Activated CD8-positive, alpha-beta memory T cell treated with anti-CD3 and anti-CD28 coated beads, Interleukin-2, amount 10 ng/mL, durations not matched to agents 7 days and 5 days (primary cell): ENCODE measurements around the gene CBX7. TPM values are rescaled to one million over a fixed set of nuclear protein-coding genes. Genes with fewer than 3 reads are reported as not detected.

Experiments
- ATAC-seq: fragments of 150-1000 bp; cut with Tn5 transposase; one replicate; pipeline ENCODE4 v1.10.0; 2021; ENCODE audit warnings: moderate library complexity
- CTCF ChIA-PET: fragments of 350-600 bp; sonication (Branson Sonifier 250); formaldehyde crosslinking; loops from one replicate; lab custom pipeline; 2021; ENCODE audit warnings: antibody characterized with exemption; lab: Charles Lee
- DNase-seq: peaks from one replicate; pipeline ENCODE4 v3.0.0-alpha.2; 2020
- H3K27ac Mint-ChIP-seq: one replicate; pipeline ENCODE4 v1.8.0; 2021; ENCODE audit warnings: mild to moderate bottlenecking, mixed read lengths
- H3K27me3 Mint-ChIP-seq: one replicate; pipeline ENCODE4 v1.8.0; 2021; ENCODE audit warnings: mixed read lengths
- H3K36me3 Mint-ChIP-seq: one replicate; pipeline ENCODE4 v1.8.0; 2021; ENCODE audit warnings: mild to moderate bottlenecking, mixed read lengths
- H3K4me1 Mint-ChIP-seq: one replicate; pipeline ENCODE4 v1.8.0; 2021; ENCODE audit warnings: mixed read lengths
- H3K4me3 Mint-ChIP-seq: one replicate; pipeline ENCODE4 v1.8.0; 2021; ENCODE audit warnings: mild to moderate bottlenecking, moderate library complexity, mixed read lengths
- H3K9me3 Mint-ChIP-seq: one replicate; pipeline ENCODE4 v1.8.0; 2022; ENCODE audit warnings: low read depth, mixed read lengths
- total RNA-seq, 2 experiments: library from RNA; stranded (reverse); gene quantifications; one replicate each; pipeline ENCODE4 v1.2.3, GENCODE V29; 2021

Gene CBX7
- total RNA-seq, 2 experiments from 2014 or later, result 12.7 to 13.5 TPM

DNA sequence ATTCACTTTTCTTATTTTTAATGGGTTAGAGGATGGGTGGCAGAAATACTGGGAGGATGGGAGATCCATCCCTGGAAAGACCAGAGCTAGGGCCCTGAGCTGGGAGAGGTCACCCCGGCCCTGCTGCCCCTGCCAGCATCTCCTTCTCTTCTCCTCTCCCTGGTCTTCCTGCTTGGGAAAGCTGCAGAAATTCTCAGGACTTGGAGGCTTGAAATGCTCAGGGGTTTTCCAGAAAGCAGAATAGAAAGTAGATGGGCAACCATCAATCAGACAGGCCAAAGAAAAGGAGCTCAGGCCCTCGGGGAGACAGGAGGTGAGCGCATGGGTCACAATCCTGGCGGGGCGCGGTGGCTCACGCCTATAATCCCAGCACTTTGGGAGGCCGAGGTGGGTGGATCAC is 53.9 kb downstream of the CBX7 start:
- peaks cover 27% of the 10 kb centered on the region for H3K36me3 Mint-ChIP-seq
- peaks cover 67% of the 10 kb centered on the region for H3K4me1 Mint-ChIP-seq
- DNase-seq (no peak), ATAC-seq (no peak)
- no peaks in the 10 kb centered on the region for H3K9me3 Mint-ChIP-seq
- H3K4me3 Mint-ChIP-seq, result peak overlapping the region; percentile 97
- peak overlapping the region; percentile 97 for H3K27ac Mint-ChIP-seq
- no peaks in the 10 kb centered on the region for H3K27me3 Mint-ChIP-seq
- CTCF ChIA-PET, result interaction anchor here (0.7 to 3.7 kb wide), 11 partner anchors 9 to 229 kb away, joined by 3 to 16 read pairs (median 5); no protein-coding TSS in a partner anchor

DNA sequence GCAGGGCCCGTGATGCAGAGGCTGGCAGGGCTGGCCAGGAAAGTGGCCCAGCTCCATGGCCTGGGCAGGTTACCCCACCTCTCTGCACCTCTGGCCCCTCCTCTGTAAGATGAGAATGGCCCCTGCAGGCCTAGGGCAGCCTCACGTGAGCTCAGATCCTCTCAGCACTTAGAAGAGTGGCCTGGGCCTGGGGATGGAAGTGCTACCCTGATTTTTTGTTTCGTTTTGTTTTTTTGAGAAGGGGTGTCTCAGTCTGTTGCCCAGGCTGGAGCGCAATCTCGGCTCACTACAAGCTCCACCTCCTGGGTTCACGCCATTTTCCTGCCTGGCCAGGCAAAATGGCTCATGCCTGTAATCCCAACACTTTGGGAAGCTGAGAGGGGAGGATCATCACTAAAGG is 54.5 kb downstream of the CBX7 start:
- peak overlapping the region; percentile 97 for H3K4me3 Mint-ChIP-seq
- H3K36me3 Mint-ChIP-seq, result peaks cover 22% of the 10 kb centered on the region
- ATAC-seq, result peak; percentile 28
- H3K27ac Mint-ChIP-seq, result peak overlapping the region; percentile 97
- peaks cover 72% of the 10 kb centered on the region for H3K4me1 Mint-ChIP-seq
- CTCF ChIA-PET, result interaction anchor here (0.7 to 3.7 kb wide), 13 partner anchors 8 to 228 kb away, joined by 3 to 16 read pairs (median 5); no protein-coding TSS in a partner anchor
- H3K9me3 Mint-ChIP-seq, result no peaks in the 10 kb centered on the region
- H3K27me3 Mint-ChIP-seq, result no peaks in the 10 kb centered on the region
- no peak for DNase-seq

DNA sequence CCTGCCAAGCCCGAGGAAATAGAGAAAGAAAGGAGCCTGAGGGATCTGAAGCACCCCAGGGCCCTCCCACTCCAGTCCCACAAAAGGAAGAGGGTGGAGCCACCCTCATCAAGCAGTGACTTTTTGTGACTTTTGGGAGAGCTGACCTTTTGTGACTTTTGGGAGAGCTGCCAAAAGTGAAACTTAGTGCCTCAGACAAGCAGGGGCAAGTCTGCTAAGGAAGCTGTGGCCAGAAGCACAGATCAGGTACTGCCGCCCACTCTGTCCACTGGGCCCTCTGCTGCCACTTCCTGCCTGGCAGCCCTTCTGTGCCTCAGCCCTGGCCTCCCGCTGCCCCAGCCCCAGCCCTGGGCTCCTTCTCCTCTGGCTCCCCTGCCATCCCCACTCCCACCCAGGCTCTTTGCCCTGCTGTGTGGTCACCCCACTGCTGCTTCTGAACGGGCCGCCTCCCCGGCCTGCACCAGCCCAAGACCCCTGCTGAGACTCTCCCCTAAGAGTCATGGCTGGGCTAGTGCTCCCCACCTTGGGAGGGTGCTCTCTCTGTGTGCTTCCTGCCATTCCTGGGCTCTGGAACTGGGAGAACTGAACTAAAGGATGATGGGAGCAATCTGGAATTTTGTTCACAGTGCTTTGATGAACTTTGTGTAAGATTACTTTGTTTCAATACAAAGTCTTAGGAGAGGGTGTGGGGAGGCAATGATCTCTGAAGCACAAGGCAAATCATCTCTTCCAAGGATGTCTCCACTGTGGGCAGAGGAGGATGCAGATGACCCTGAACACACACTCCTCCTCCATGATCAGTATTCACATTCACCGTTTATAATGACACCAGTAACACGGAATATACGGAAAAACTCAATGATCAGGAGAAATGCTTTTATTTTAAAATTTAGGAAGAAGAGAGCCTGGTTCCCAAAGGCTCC is 55.1 kb downstream of the CBX7 start, which contains the start of gene APOBEC3H:
Gene APOBEC3H (plus strand): TSS at position 147 of the 923 bp plus-strand sequence. CDS start 3,035 bp downstream, outside the sequence.
- CTCF ChIA-PET, result interaction anchor here (1.3 to 3.7 kb wide), 7 partner anchors 12 to 227 kb away, joined by 3 to 16 read pairs (median 5); no protein-coding TSS in a partner anchor
- H3K27ac Mint-ChIP-seq, result peak within 1 kb of the TSS; percentile 97
- ATAC-seq, result peak; percentile 69
- peaks cover 79% of the 10 kb centered on the region for H3K4me1 Mint-ChIP-seq
- H3K36me3 Mint-ChIP-seq, result peaks cover 20% of the 10 kb centered on the region
- H3K4me3 Mint-ChIP-seq, result peak within 1 kb of the TSS; percentile 97
- DNase-seq, result peak; percentile 79
- no peaks in the 10 kb centered on the region for H3K27me3 Mint-ChIP-seq
- no peaks in the 10 kb centered on the region for H3K9me3 Mint-ChIP-seq

DNA sequence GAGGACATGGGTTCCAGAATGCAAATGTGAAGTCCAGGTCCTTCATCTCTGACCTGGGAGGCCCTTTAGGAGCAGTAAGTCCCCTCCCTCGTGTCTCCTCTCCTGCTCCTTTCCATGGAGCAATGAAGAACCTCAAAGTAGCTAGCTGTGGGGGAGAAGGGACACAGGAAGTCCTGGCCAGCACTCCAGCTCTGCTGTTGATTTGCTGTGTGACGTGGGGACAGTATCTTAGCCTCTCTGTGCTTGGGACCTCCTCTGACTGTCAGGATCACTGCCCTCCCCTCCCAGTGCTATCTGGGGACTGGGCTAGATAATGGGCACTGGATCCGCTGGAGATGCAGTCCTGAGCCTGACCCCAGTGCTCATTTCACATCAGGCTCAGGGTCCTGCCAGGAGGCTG is 56.5 kb downstream of the CBX7 start:
- peaks cover 93% of the 10 kb centered on the region for H3K4me1 Mint-ChIP-seq
- H3K27ac Mint-ChIP-seq, result peak overlapping the region; percentile 97
- peak overlapping the region; percentile 97 for H3K4me3 Mint-ChIP-seq
- CTCF ChIA-PET, result interaction anchor here (3.0 kb wide), 1 partner anchor 19 kb away, joined by 11 read pairs; no protein-coding TSS in a partner anchor
- peaks cover 13% of the 10 kb centered on the region for H3K36me3 Mint-ChIP-seq
- H3K27me3 Mint-ChIP-seq, result no peaks in the 10 kb centered on the region
- ATAC-seq, result no peak
- H3K9me3 Mint-ChIP-seq, result no peaks in the 10 kb centered on the region
- no peak for DNase-seq

DNA sequence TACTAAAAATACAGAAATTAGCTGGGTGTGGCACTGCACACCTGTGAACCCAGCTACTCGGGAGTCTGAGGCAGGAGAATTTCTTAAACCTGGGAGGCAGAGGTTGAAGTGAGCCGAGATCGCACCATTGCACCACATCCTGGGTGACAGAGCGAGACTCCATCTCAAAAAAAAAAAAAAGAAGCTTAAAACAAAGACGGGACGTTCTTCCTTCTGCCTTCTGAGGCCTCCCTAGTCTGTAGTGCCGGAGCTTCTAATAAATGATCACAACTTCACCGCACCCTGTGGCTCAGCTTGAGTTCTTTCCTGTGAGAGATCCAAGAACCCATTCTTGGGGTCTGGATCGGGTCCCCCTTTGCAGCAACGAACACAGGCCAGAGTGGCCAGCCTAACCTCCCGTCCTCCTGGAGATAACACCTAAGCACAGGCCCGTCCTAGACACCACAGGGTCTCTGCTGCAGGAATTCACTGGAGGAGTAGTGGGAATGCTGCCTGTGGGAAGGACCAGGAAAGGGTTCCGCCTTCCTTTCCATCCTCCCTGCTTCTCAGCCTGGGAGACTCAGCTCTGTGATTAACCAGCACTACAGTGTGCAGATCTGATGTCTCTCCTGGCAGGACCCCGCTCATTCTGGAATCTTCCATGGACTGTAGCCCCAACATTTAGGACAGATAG is 57.6 kb downstream of the CBX7 start:
- Mint-ChIP-seq H3K27me3 (no peaks in the 10 kb centered on the region), H3K27ac (peak overlapping the region; percentile 97), H3K36me3 (peaks cover 8% of the 10 kb centered on the region), H3K4me1 (peaks cover 96% of the 10 kb centered on the region), H3K9me3 (no peaks in the 10 kb centered on the region), H3K4me3 (peak overlapping the region; percentile 51)
- CTCF ChIA-PET, result interaction anchor here (0.6 to 3.0 kb wide), 10 partner anchors 15 to 326 kb away, joined by 3 to 11 read pairs (median 4); no protein-coding TSS in a partner anchor
- DNase-seq (no peak), ATAC-seq (no peak)

DNA sequence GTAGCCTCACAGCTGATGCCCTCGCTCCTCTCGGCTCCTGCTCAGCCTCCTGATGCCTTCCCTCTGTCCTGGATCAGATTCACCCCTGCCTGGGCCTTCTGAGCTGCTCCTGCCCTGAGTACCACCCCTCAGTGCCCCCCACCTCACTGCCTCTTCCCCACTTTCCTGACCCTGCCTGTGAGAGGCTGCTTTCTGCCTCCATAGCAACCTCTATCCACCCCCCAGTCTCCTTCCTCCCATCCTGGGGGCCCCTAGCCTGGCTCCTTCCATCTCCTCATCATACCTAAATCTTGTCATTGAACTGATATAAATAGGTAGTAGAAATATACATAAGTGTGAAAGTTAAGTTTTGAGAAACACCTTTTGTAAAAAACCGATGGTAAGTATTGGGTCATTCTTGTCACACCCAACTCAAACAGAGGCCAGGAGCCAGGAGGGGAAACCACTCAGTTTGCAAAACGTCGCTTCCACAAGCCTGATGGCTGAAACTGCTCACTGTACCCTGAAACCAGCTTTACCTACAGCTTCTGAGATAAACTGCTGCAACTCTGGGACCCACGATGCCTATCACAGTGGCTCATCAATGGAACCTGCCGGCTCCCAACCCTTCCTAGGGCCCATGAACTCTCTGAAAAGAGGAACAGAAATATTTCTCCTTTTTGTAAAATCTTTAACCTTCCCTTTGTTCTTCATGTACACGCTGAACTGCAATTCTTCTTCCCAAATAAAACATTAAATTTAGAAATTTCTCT is 60.2 kb downstream of the CBX7 start:
- DNase-seq (peak; percentile 69), ATAC-seq (no peak)
- no peaks in the 10 kb centered on the region for H3K9me3 Mint-ChIP-seq
- peak overlapping the region; percentile 99 for H3K27ac Mint-ChIP-seq
- CTCF ChIA-PET, result interaction anchor here (1.1 to 4.6 kb wide), 3 partner anchors 13 to 222 kb away, joined by 3 to 17 read pairs (median 5); no protein-coding TSS in a partner anchor
- H3K36me3 Mint-ChIP-seq, result peaks cover 7% of the 10 kb centered on the region
- H3K4me1 Mint-ChIP-seq, result peaks cover 95% of the 10 kb centered on the region
- H3K4me3 Mint-ChIP-seq, result peak overlapping the region; percentile 66
- H3K27me3 Mint-ChIP-seq, result no peaks in the 10 kb centered on the region

DNA sequence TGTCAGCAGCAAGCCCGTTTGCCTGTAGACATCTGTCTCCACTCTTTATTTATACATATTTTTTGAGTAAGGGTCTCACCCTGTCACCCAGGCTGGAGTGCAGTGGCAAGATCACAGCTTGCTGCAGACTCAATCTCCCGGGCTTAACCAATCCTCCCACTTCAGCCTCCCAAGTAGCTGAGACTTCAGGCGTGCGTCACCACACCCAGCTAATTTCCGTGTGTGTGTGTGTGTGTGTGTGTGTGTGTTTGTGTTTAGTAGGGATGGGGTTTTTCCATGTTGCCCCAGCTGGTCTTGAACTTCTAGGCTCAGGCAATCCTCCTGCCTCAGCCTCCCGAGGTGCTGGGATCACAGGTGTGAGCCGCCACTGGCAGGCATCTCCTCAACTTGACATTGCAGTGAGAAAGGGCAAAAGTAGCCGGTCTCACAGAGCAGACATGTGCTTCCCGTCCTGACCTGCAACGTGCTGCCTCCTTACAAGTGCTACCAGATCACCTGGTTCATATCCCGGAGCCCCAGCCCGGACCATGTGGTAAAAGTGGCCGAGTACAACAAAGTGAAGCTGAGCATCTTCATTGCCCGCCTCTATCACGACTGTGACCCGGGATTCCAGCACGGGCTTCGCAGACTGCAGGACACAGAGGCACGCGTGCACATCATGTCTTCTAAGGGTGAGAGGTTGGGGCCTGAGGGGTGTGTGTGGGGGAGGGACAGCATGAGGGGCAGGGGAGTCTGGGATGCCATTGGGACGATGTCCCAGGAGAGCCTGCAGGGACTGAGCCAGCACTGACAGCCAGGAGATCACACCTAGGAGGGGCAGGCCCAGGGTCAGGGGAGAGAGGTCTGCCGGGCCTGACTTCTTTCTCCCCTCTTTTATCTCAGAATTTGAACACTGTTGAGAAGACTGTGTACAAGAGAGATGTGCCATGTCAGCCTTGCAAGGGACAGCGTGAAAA is 61.1 kb downstream of the CBX7 start:
- no peaks in the 10 kb centered on the region for H3K27me3 Mint-ChIP-seq
- H3K27ac Mint-ChIP-seq, result peak overlapping the region; percentile 99
- ATAC-seq, result no peak
- H3K4me1 Mint-ChIP-seq, result peaks cover 98% of the 10 kb centered on the region
- peak overlapping the region; percentile 66 for H3K4me3 Mint-ChIP-seq
- no peak for DNase-seq
- peaks cover 10% of the 10 kb centered on the region for H3K36me3 Mint-ChIP-seq
- CTCF ChIA-PET, result interaction anchor here (1.1 to 4.6 kb wide), 3 partner anchors 12 to 221 kb away, joined by 3 to 17 read pairs (median 5); no protein-coding TSS in a partner anchor
- no peaks in the 10 kb centered on the region for H3K9me3 Mint-ChIP-seq

DNA sequence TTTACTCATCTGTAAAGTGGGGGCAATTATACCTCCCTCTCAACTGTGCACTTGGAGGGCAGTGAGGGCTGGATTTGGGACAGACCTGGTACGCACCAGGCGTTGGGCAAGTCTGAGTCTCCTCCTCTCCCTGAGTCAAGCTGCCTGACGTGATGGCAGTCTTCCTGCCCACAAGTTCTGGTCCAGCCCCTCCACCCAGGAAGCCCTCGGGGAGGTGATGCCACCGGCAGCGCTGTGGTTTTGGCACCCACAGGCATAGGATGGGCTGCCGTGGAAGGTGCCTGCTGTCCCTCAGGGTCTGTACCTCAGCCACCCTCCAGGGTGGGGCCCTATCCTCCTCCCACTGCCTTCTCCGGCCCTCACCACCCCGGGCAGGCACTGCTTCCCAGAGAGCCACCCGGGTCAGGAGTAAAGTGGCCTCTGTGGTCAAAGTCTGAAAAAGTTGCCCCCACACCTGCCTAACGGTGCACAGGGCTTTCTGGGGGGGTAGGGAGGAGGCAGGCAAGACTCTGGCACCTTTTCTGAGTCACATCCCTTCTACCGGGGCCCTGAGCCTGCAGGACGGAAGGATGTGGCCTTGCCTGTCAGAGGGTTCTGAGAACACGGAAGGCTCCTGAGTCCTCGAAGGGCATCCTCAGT is 61.9 kb downstream of the CBX7 start:
- ATAC-seq (peak; percentile 83), DNase-seq (peak; percentile 97)
- H3K27me3 Mint-ChIP-seq, result no peaks in the 10 kb centered on the region
- peaks cover 98% of the 10 kb centered on the region for H3K4me1 Mint-ChIP-seq
- peaks cover 16% of the 10 kb centered on the region for H3K36me3 Mint-ChIP-seq
- CTCF ChIA-PET, result interaction anchor here (0.6 to 4.6 kb wide), 6 partner anchors 8 to 210 kb away, joined by 3 to 17 read pairs (median 4); no protein-coding TSS in a partner anchor
- peak overlapping the region; percentile 99 for H3K27ac Mint-ChIP-seq
- peak overlapping the region; percentile 66 for H3K4me3 Mint-ChIP-seq
- no peaks in the 10 kb centered on the region for H3K9me3 Mint-ChIP-seq

DNA sequence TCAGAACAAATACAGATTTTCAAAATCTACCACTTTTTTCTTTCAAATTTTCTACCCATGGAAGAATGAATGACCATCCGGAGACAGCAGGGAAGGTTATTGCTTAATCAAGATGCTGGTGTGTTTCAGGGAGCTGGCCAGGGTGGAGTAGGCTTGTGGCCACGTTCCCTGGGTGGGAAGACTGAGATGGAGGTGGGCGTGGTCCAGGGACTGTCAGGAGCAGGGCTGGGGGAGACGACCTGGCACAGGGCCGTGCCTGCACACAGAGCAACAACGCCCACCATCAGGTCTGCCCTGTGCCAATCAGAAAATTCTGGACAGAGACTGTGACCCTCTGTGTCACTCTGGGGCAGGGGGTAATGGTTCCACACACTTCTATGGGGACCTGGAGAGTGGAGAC is 62.6 kb downstream of the CBX7 start:
- Mint-ChIP-seq H3K27ac (peak overlapping the region; percentile 99), H3K36me3 (peaks cover 17% of the 10 kb centered on the region), H3K4me3 (peak overlapping the region; percentile 66), H3K9me3 (no peaks in the 10 kb centered on the region), H3K4me1 (peaks cover 97% of the 10 kb centered on the region), H3K27me3 (no peaks in the 10 kb centered on the region)
- no peak for DNase-seq
- CTCF ChIA-PET, result interaction anchor here (1.3 to 4.6 kb wide), 5 partner anchors 9 to 31 kb away, joined by 3 to 17 read pairs (median 3); no protein-coding TSS in a partner anchor
- no peak for ATAC-seq

DNA sequence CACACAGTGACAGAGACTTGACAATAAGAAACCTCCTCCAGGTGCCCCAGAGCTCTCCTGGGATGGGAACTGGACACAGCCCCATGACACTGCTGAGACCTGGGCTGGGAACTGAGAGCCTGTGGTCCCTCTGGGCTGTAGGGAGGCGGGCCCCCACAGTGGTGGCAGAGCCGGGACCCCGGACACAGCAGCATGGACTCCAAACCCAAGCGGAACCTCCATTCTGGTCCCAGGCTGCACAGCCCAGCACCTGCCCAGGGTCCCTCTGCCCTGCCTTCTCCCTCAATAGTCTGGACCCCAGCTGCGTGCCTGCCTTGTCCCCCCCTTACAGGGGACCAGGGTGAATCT is 63.8 kb downstream of the CBX7 start:
- H3K27me3 Mint-ChIP-seq, result no peaks in the 10 kb centered on the region
- H3K4me1 Mint-ChIP-seq, result peaks cover 90% of the 10 kb centered on the region
- H3K4me3 Mint-ChIP-seq, result no peak overlapping the region
- DNase-seq (no peak), ATAC-seq (no peak)
- peak overlapping the region; percentile 99 for H3K27ac Mint-ChIP-seq
- CTCF ChIA-PET, result interaction anchor here (1.4 to 4.6 kb wide), 4 partner anchors 8 to 30 kb away, joined by 3 to 17 read pairs (median 5); no protein-coding TSS in a partner anchor
- no peaks in the 10 kb centered on the region for H3K9me3 Mint-ChIP-seq
- peaks cover 20% of the 10 kb centered on the region for H3K36me3 Mint-ChIP-seq
